ENCODE measurements around the gene CDKN2A.
A peak's percentile ranks its signal among the peaks of the same experiment; 100 is the strongest.

Gene CDKN2A

GRCh38 chr9:21993893-21994555 lies at the start of gene CDKN2A:
Gene CDKN2A, minus strand, starts transcription at chr9:21994392.
- DNase-seq: peak; percentile 46

DNA sequence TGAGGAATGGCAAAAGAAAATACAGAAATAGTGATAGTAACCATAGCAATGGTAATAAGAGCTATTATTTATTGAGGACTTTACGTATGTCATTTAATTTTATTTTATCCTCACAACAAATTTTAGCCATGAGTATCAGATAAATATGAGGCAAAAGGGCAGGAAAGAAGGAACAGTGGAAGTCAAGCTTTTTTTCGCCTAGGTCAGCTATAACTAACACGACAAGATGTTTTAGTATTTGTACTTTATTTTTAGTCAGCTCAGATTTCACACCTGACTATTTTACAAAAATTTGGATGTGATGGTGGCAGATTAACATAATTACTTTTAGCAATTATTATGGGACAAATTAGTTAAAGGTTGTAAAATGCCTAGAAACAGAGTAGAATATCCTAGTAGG lies 49.7 kb upstream of the CDKN2A start:
- no peak for DNase-seq

DNA sequence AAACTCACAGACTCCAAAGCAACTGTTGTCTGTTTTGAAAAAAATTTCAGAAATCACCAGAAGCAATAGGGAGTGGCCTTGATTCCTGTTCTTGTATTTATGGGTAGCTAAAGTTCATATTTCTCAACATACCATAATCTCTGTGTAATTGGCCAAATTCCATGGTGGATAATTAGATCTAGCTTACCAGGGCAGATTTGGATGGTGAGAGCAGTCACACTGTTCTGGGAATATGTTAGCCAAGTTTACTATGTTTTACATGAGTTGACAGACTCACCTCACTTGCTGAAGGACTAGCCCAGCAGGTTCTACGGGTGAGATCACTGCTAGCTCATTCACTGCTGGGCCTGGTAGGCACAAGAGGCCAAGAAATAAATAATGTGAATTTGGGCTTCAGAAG lies 47.6 kb upstream of the CDKN2A start:
- DNase-seq: no peak

DNA sequence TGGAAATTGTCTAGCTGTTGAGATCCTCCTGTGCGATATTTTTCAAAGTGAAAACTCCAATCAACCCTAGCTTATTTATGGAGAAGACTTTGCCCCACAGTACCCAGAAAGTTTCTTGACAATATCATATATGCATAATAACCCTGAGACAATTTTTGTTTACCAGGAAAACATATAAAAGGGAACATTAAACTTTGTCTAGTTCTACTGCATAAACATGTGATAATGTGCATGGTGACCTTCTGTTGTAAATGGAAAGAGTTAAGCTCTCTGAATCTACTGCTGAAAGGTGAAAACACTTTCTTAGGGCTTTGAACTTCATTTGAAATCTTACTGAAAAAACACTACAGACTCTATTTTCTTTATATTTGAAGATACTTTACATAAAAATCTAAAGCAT lies 47.2 kb upstream of the CDKN2A start:
- DNase-seq: no peak

DNA sequence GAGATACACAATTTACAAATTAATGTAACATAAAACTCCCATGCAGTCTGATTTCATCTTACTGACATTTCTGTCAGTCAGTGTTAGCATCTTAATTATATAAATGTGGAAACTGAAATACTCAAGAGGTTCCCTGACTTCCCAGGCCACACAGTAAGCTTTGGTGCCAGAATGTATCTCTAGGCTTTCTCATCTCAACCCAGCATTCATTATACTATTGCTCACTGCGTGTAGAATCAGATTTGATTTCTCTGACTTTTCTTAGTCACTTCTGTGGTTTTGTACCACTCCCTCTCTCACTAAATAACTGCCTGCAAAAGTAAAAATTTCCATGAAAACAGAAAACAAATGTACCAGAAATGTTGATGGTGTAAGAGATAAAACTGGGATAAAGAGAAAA lies 46.6 kb upstream of the CDKN2A start:
- no peak for DNase-seq

GRCh38 chr9:22039258-22039657 lies 45.1 kb upstream of the CDKN2A start:
- DNase-seq: no peak

DNA sequence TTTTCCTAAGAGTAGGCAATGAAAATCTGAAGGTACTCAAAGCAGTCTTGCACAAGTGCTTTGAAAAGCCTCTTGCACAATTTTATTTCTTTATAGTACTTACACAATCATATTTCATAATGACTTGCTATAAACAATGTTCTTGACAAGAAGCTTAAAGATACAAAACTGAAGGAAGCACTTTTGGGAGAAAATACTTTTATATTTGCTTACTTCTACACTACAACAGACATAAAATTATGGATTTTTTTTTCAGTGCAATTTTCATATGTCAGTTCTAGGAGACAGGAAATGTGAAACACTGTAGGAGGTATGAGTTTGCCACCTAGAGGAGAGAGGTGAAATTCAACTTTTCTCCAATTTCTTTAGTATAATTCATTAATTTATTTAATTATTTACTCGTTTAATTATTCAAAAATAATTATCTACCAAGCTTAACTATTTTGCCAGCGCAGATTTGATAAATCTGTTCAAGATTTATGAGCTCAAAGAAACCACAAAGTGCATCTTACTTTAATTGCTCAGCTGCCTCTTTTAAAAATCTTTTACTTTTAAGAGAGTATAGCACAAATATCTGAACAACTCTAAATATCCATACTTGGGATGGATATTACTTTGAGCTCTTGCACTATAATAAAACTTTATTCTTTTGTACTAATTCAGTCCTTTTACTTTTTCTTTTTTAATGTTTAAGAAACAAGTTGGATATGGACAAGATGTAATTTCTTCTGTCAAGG lies 43.9 kb upstream of the CDKN2A start:
- DNase-seq: no peak

GRCh38 chr9:22036866-22037626 lies 42.9 kb upstream of the CDKN2A start:
- no peak for DNase-seq

DNA sequence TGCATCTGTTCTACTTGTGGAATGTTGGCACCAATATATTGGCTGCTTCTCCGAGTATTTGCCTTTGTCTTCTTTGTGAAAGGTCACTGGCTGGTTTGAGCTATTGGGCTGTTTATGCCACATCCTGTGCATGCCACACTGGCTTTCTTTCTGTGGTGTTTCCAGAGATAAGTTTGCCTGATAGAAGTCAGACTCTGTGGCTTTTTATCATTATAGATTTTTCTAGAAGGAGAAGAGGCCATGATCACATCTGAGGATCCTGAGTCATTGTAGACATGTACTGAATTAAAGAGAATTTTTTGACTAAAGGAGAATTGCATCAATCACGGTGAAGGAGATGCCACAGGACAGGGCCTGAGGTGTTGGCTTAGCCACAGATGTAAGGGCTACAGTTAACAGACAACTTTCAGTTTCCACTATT lies 41.4 kb upstream of the CDKN2A start:
- DNase-seq: no peak

GRCh38 chr9:22033012-22033630 lies 38.9 kb upstream of the CDKN2A start:
- no peak for DNase-seq

DNA sequence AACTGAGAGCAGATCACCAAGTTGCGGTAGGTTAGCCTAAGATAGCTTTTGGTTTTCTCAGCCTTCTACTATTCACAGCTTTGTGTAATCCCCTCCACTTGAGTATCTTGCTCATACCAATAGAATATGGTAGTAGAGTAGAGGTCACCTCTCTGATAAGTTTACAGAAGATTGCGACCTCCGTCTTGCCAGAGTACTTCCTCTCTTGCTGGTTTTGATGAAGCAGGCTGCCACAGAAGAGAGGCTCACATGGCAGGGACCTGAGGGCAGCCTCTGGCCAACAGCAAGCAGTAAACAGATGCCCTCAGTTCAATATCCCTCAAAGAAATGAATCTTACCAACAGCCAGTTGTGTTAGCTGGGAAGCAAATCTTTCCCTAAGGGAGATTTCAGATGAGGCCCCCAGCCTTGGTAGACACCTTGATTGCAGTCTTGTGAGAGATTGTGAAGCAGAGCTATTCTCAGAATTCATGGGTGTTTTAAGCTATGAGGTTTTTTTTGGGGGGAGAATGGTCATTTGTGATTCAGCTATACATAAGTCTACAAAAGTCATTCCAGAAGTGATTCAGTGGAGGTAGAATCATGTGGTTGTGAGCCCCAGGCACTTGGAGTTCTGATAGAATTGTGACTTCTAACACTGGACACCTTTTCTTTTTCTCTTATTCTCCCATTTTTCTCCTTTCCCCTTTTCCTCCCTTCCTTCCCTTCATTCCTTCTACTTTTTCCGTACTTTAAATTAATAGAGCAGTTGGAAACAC lies 37.6 kb upstream of the CDKN2A start:
- DNase-seq: no peak

- DNase-seq: no peak
Observed at GRCh38 chr9:22030101-22030598, 36.0 kb upstream of the CDKN2A start.

GRCh38 chr9:22029231-22029630 lies 35.0 kb upstream of the CDKN2A start:
- no peak for DNase-seq

GRCh38 chr9:22028394-22028793 lies 34.2 kb upstream of the CDKN2A start:
- no peak for DNase-seq

- no peak for DNase-seq
Observed at GRCh38 chr9:22026696-22027095, 32.5 kb upstream of the CDKN2A start.

GRCh38 chr9:22022396-22022795 lies 28.2 kb upstream of the CDKN2A start:
- no peak for DNase-seq

GRCh38 chr9:22010866-22011625 lies 16.9 kb upstream of the CDKN2A start:
- DNase-seq: no peak

- no peak for DNase-seq
Observed at GRCh38 chr9:22009506-22009867, 15.3 kb upstream of the CDKN2A start.

GRCh38 chr9:22008717-22009505 lies 14.7 kb upstream of the CDKN2A start, which contains the start of gene CDKN2B:
Gene CDKN2B, minus strand, starts transcription at chr9:22009305. Its CDS starts 352 bp downstream, at chr9:22008953.
- peak; percentile 65 for DNase-seq

DNA sequence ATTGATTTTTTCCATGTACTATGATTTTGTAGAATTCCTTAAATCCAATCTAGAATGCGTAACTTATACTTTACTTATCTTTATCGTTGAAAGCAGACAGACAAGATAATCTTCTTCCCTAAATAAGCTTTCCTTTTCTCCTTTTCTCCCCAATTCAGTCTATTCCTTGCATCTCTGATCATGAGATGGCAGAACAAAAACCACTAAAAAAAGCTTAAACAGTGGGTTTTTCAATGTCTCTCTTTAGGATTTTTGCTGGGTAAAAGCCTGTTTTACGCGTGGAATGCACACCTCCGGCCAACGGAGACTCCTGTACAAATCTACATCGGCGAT lies 14.2 kb upstream of the CDKN2A start:
- DNase-seq: no peak
